Stimulated activated naive B cell treated with anti-CD40 and anti-IgM and Interleukin-4, amounts not matched to agents 10 μg/mL and 1 μg/mL and 100 μg/mL, for 72 hours (primary cell): ENCODE data around the gene HOXA2.

Source experiments
- ATAC-seq, 2 donors: fragments of 150-1000 bp; cut with Tn5 transposase; replicated peaks; 2 replicates each; pipeline ENCODE4 v1.10.0; 2021; ENCODE audit warnings: moderate library complexity in 1 of 2
- DNase-seq: peaks from one replicate; pipeline ENCODE4 v3.0.0; 2021
- H3K27ac Mint-ChIP-seq: one replicate; pipeline ENCODE4 v1.8.0; 2022; ENCODE audit warnings: mild to moderate bottlenecking, mixed read lengths
- H3K27me3 Mint-ChIP-seq, 2 donors: one replicate each; pipeline ENCODE4 v1.8.0; 2022; ENCODE audit warnings: mixed read lengths in 2 of 2
- H3K36me3 Mint-ChIP-seq, 2 donors: one replicate each; pipeline ENCODE4 v1.8.0; 2022; ENCODE audit warnings: mixed read lengths in 2 of 2, mild to moderate bottlenecking in 1 of 2
- H3K4me1 Mint-ChIP-seq, 2 donors: one replicate each; pipeline ENCODE4 v1.8.0; 2022; ENCODE audit warnings: mixed read lengths in 2 of 2, mild to moderate bottlenecking in 1 of 2
- H3K4me3 Mint-ChIP-seq, 2 donors: one replicate each; pipeline ENCODE4 v1.8.0; 2022; ENCODE audit warnings: mild to moderate bottlenecking in 2 of 2, mixed read lengths in 2 of 2, moderate library complexity in 1 of 2
- H3K9me3 Mint-ChIP-seq, 2 donors: one replicate each; pipeline ENCODE4 v1.8.0; 2022; ENCODE audit warnings: mixed read lengths in 2 of 2, mild to moderate bottlenecking in 1 of 2

Gene HOXA2

GRCh38 chr7:27133409-27134231 lies 31.1 kb upstream of the HOXA2 start:
- Mint-ChIP-seq H3K9me3 (peaks cover 0 to 4% of the 10 kb centered on the region in 2 donors), H3K27me3 (peaks cover 46 to 61% of the 10 kb centered on the region in 2 donors), H3K36me3 (peaks cover 2 to 4% of the 10 kb centered on the region in 2 donors), H3K27ac (no peak overlapping the region), H3K4me3 (no peak overlapping the region), H3K4me1 (peaks cover 0 to 4% of the 10 kb centered on the region in 2 donors)
- ATAC-seq (no peak), DNase-seq (no peak)

GRCh38 chr7:27132978-27133377 lies 30.5 kb upstream of the HOXA2 start:
- ATAC-seq (no peak), DNase-seq (no peak)
- Mint-ChIP-seq H3K27me3 (peaks cover 51 to 63% of the 10 kb centered on the region in 2 donors), H3K4me1 (peaks cover 0 to 4% of the 10 kb centered on the region in 2 donors), H3K4me3 (no peak overlapping the region), H3K27ac (no peak overlapping the region), H3K9me3 (peaks cover 0 to 4% of the 10 kb centered on the region in 2 donors), H3K36me3 (peaks cover 2 to 4% of the 10 kb centered on the region in 2 donors)

GRCh38 chr7:27132214-27132613 lies 29.7 kb upstream of the HOXA2 start:
- H3K4me1 Mint-ChIP-seq = peaks cover 0 to 4% of the 10 kb centered on the region in 2 donors
- no peak overlapping the region for H3K4me3 Mint-ChIP-seq
- H3K9me3 Mint-ChIP-seq = peaks cover 0 to 4% of the 10 kb centered on the region in 2 donors
- peaks cover 53 to 64% of the 10 kb centered on the region in 2 donors for H3K27me3 Mint-ChIP-seq
- H3K36me3 Mint-ChIP-seq = peaks cover 2 to 4% of the 10 kb centered on the region in 2 donors
- ATAC-seq = no peak
- H3K27ac Mint-ChIP-seq = no peak overlapping the region
- DNase-seq = no peak

GRCh38 chr7:27131390-27131819 lies 28.9 kb upstream of the HOXA2 start:
- Mint-ChIP-seq H3K36me3 (peaks cover 2 to 4% of the 10 kb centered on the region in 2 donors), H3K4me3 (peak overlapping the region; percentile 73), H3K9me3 (peaks cover 0 to 4% of the 10 kb centered on the region in 2 donors), H3K27me3 (peaks cover 57 to 64% of the 10 kb centered on the region in 2 donors), H3K27ac (peak overlapping the region; percentile 25), H3K4me1 (peaks cover 0 to 4% of the 10 kb centered on the region in 2 donors)
- ATAC-seq = no peak
- no peak for DNase-seq

GRCh38 chr7:27130540-27131389 lies 28.3 kb upstream of the HOXA2 start, which contains the start of gene HOXA4:
TSS of gene HOXA4 (minus strand) at chr7:27130757. CDS start at chr7:27130733, 24 bp downstream.
- Mint-ChIP-seq H3K9me3 (peaks cover 0 to 4% of the 10 kb centered on the region in 2 donors), H3K4me3 (peak within 1 kb of the TSS; percentile 73), H3K4me1 (peaks cover 0 to 4% of the 10 kb centered on the region in 2 donors), H3K36me3 (peaks cover 2 to 4% of the 10 kb centered on the region in 2 donors), H3K27ac (peak within 1 kb of the TSS; percentile 25), H3K27me3 (peaks cover 56 to 62% of the 10 kb centered on the region in 2 donors)
- ATAC-seq (peak; percentile 92 to 95), DNase-seq (peak; percentile 66)

GRCh38 chr7:27129729-27130539 lies 27.5 kb upstream of the HOXA2 start:
- Mint-ChIP-seq H3K9me3 (peaks cover 0 to 4% of the 10 kb centered on the region in 2 donors), H3K27me3 (peaks cover 61 to 66% of the 10 kb centered on the region in 2 donors), H3K4me3 (no peak overlapping the region), H3K36me3 (peaks cover 2 to 4% of the 10 kb centered on the region in 2 donors), H3K4me1 (peaks cover 0 to 4% of the 10 kb centered on the region in 2 donors), H3K27ac (no peak overlapping the region)
- no peak for DNase-seq
- peak; percentile 18 to 21 for ATAC-seq

GRCh38 chr7:27128776-27129728 lies 26.6 kb upstream of the HOXA2 start:
- Mint-ChIP-seq H3K27me3 (peaks cover 60 to 66% of the 10 kb centered on the region in 2 donors), H3K36me3 (peaks cover 2 to 4% of the 10 kb centered on the region in 2 donors), H3K4me1 (peaks cover 0 to under 1% of the 10 kb centered on the region in 2 donors), H3K9me3 (peaks cover 0 to 4% of the 10 kb centered on the region in 2 donors), H3K27ac (no peak overlapping the region), H3K4me3 (peak overlapping the region in 1 of 2 donors; percentile 22)
- DNase-seq (no peak), ATAC-seq (no peak)

GRCh38 chr7:27128034-27128433 lies 25.6 kb upstream of the HOXA2 start:
- DNase-seq = no peak
- Mint-ChIP-seq H3K9me3 (peaks cover 0 to 4% of the 10 kb centered on the region in 2 donors), H3K4me3 (no peak overlapping the region), H3K4me1 (no peaks in the 10 kb centered on the region), H3K27me3 (peaks cover 51 to 62% of the 10 kb centered on the region in 2 donors), H3K36me3 (peaks cover 2 to 4% of the 10 kb centered on the region in 2 donors), H3K27ac (no peak overlapping the region)
- no peak for ATAC-seq

GRCh38 chr7:27126596-27127327 lies 24.3 kb upstream of the HOXA2 start:
- peaks cover 50 to 56% of the 10 kb centered on the region in 2 donors for H3K27me3 Mint-ChIP-seq
- no peak for ATAC-seq
- H3K9me3 Mint-ChIP-seq = peaks cover 0 to 4% of the 10 kb centered on the region in 2 donors
- H3K4me3 Mint-ChIP-seq = no peak overlapping the region
- DNase-seq = no peak
- H3K36me3 Mint-ChIP-seq = peaks cover 2 to 4% of the 10 kb centered on the region in 2 donors
- H3K27ac Mint-ChIP-seq = no peak overlapping the region
- H3K4me1 Mint-ChIP-seq = no peaks in the 10 kb centered on the region

- no peaks in the 10 kb centered on the region for H3K4me1 Mint-ChIP-seq
- no peak for ATAC-seq
These were observed 23.5 kb upstream of the HOXA2 start for GRCh38 chr7:27125986-27126394.

GRCh38 chr7:27124902-27125689 lies 22.6 kb upstream of the HOXA2 start:
- DNase-seq (no peak), ATAC-seq (no peak)
- H3K9me3 Mint-ChIP-seq = peaks cover 0 to 4% of the 10 kb centered on the region in 2 donors
- no peak overlapping the region for H3K4me3 Mint-ChIP-seq
- no peaks in the 10 kb centered on the region for H3K4me1 Mint-ChIP-seq
- peaks cover 48 to 50% of the 10 kb centered on the region in 2 donors for H3K27me3 Mint-ChIP-seq
- H3K36me3 Mint-ChIP-seq = peaks cover 2 to 4% of the 10 kb centered on the region in 2 donors
- H3K27ac Mint-ChIP-seq = no peak overlapping the region

More at GRCh38 chr7:27125986-27126394, 23.5 kb upstream of the HOXA2 start:
- Mint-ChIP-seq H3K36me3 (peaks cover 2 to 4% of the 10 kb centered on the region in 2 donors), H3K27me3 (peaks cover 48 to 50% of the 10 kb centered on the region in 2 donors), H3K27ac (no peak overlapping the region), H3K9me3 (peaks cover 0 to 4% of the 10 kb centered on the region in 2 donors), H3K4me3 (no peak overlapping the region)
- DNase-seq = no peak
